ENCODE data around the gene MMP1. TPM values are rescaled to one million over a fixed set of nuclear protein-coding genes. Genes with fewer than 3 reads are reported as not detected.

MMP1 gene
- total RNA-seq, result not detected
- polyA plus RNA-seq (2013, experiment 1 of 2), result not detected
- not detected for polyA plus RNA-seq (2013, experiment 2 of 2)
- 0 to 1.4 (median 0) reads per million in 172 experiments for total RNA-seq

DNA sequence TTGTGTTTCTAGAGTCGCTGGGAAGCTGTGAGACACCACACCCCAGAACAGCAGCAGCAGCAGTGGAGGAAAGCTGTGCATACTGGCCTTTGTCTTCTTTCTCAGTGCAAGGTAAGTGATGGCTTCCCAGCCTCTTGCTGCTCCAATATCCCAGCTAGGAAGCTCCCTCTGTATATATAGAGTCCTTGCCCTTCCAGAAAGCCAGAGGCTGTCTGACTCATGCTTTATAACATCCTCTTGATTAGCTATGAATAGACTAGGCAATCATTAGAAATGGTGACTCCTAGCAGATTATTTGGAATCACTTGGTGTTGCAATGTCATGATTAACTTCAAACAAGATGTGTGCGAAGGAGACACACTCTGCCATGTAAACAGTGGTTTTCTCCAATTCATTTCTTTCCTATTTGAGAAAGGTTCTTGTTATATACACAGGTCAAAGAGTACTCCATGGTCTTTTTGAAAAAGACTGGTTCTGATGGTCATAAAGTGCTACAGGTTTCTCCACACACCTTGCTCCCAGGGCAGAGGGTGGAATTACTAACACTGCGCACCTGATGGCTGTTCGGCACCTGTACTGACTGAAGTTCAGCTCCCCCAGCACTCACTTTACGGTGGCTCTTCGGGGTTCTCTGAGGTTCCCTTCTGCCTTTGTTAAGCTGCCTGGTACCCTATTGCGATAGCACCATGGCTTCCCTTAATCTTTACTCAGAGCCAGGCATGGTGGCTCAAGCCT is at the start of gene MMP1:
Gene MMP1, minus strand, starts transcription at position 149 of the 735 bp plus-strand sequence. Its CDS starts 68 bp downstream, at position 81.
- H3K36me3 ChIP-seq (ENCODE audit: insufficient read depth, low read length), result no peaks in the 10 kb centered on the region
- no peak within 1 kb of the TSS for H3K4me3 ChIP-seq (ENCODE audit: low read length)
- Mint-ChIP-seq H3K36me3 (ENCODE audit: low read depth) (no peaks in the 10 kb centered on the region), H3K27ac (no peak within 1 kb of the TSS), H3K4me3 (no peak within 1 kb of the TSS), H3K9me3 (no peaks in the 10 kb centered on the region), H3K27me3 (peaks cover 13% of the 10 kb centered on the region), H3K4me1 (ENCODE audit: low read depth) (no peaks in the 10 kb centered on the region)
- intact Hi-C loops (cut with DNase I, micrococcal nuclease), result no loop called here
- peaks cover 0 to 3% of the 10 kb centered on the region in 2 experiments for H3K9me3 ChIP-seq (ENCODE audit: control insufficient read depth in 1 of 2, insufficient read depth in 1 of 2, low read length in 2 of 2)
- no peak within 1 kb of the TSS for H3K27ac ChIP-seq (ENCODE audit: low read depth in 1 of 2, low read length in 2 of 2)
- H3K4me1 ChIP-seq (ENCODE audit: insufficient read depth, low read length), result no peaks in the 10 kb centered on the region
- ChIA-PET POLR2A (no interaction called here), CTCF (interaction anchor here (0.5 kb wide), 1 partner anchor 1184 kb away, joined by 3 read pairs; no protein-coding TSS in a partner anchor)
- H3K27me3 ChIP-seq (ENCODE audit: control insufficient read depth in 1 of 2, insufficient read depth in 2 of 2, low read length in 2 of 2), result peaks cover 0 to under 1% of the 10 kb centered on the region in 2 experiments
- DNase-seq (no peak), ATAC-seq (ENCODE audit: poor library complexity) (no peak)
- no peak for TF ChIP-seq CTCF (IDR thresholded peaks at IDR 0.05)

- Mint-ChIP-seq H3K4me1 (ENCODE audit: low read depth) (no peaks in the 10 kb centered on the region), H3K36me3 (ENCODE audit: low read depth) (no peaks in the 10 kb centered on the region), H3K9me3 (no peaks in the 10 kb centered on the region), H3K27ac (no peak overlapping the region), H3K27me3 (peaks cover 14% of the 10 kb centered on the region), H3K4me3 (no peak overlapping the region)
- DNase-seq, result no peak
- Histone ChIP-seq H3K4me1 (ENCODE audit: insufficient read depth, low read length) (no peaks in the 10 kb centered on the region), H3K27me3 (ENCODE audit: control insufficient read depth in 1 of 2, insufficient read depth in 2 of 2, low read length in 2 of 2) (peaks cover 0 to 8% of the 10 kb centered on the region in 2 experiments), H3K4me3 (ENCODE audit: low read length) (no peak overlapping the region), H3K36me3 (ENCODE audit: insufficient read depth, low read length) (no peaks in the 10 kb centered on the region), H3K27ac (ENCODE audit: low read depth in 1 of 2, low read length in 2 of 2) (no peak overlapping the region), H3K9me3 (ENCODE audit: control insufficient read depth in 1 of 2, insufficient read depth in 1 of 2, low read length in 2 of 2) (no peaks in the 10 kb centered on the region)
- ATAC-seq (ENCODE audit: poor library complexity), result no peak
- TF ChIP-seq CTCF (IDR thresholded peaks at IDR 0.05), result no peak
- ChIA-PET POLR2A (no interaction called here), CTCF (no interaction called here)
- intact Hi-C loops (cut with DNase I, micrococcal nuclease), result no loop called here
Measured at GRCh38 chr11:102846292-102846691, 48.3 kb upstream of the MMP1 start.

DNA sequence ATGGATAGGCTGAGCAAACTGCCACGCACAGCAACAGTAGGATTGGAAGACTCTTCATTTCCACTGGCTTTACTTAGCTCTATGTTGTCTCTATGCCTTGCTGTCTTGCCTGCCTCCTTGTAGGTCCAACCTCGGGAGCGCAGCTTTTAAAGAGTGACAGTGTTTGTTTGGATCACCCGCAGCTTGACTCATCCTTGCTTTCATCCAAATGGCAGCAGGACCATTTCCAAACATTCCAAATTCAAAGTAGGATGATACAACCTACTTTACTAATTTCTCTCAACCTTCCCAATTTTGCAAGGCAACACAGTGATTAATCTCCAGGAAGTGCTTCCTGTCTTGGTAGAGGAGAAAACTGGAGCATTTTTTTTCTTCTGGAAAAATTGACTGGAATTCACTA is 45.5 kb upstream of the MMP1 start, which contains the start of gene MMP3:
Gene MMP3, minus strand, starts transcription at position 121 of the 400 bp plus-strand sequence. Its CDS starts 63 bp downstream, at position 58.
- ChIA-PET POLR2A (no interaction called here), CTCF (no interaction called here)
- no peak within 1 kb of the TSS for H3K4me3 Mint-ChIP-seq
- no peak within 1 kb of the TSS for H3K27ac Mint-ChIP-seq
- H3K27me3 Mint-ChIP-seq, result peaks cover 14% of the 10 kb centered on the region
- no peaks in the 10 kb centered on the region for H3K9me3 Mint-ChIP-seq
- no peak within 1 kb of the TSS for H3K27ac ChIP-seq (ENCODE audit: low read depth in 1 of 2, low read length in 2 of 2)
- H3K36me3 ChIP-seq (ENCODE audit: insufficient read depth, low read length), result no peaks in the 10 kb centered on the region
- H3K4me1 ChIP-seq (ENCODE audit: insufficient read depth, low read length), result no peaks in the 10 kb centered on the region
- DNase-seq, result no peak
- H3K27me3 ChIP-seq (ENCODE audit: control insufficient read depth in 1 of 2, insufficient read depth in 2 of 2, low read length in 2 of 2), result peaks cover 0 to 8% of the 10 kb centered on the region in 2 experiments
- no peak for ATAC-seq (ENCODE audit: poor library complexity)
- H3K36me3 Mint-ChIP-seq (ENCODE audit: low read depth), result no peaks in the 10 kb centered on the region
- intact Hi-C loops (cut with DNase I, micrococcal nuclease), result no loop called here
- H3K4me1 Mint-ChIP-seq (ENCODE audit: low read depth), result no peaks in the 10 kb centered on the region
- no peak within 1 kb of the TSS for H3K4me3 ChIP-seq (ENCODE audit: low read length)
- TF ChIP-seq CTCF (IDR thresholded peaks at IDR 0.05), result no peak
- no peaks in the 10 kb centered on the region for H3K9me3 ChIP-seq (ENCODE audit: control insufficient read depth in 1 of 2, insufficient read depth in 1 of 2, low read length in 2 of 2)
